Keratinocyte (primary cell): ENCODE measurements around the gene TTLL13. TPM values are rescaled to one million over a fixed set of nuclear protein-coding genes. Genes with fewer than 3 reads are reported as not detected.

Experiments
- DNase-seq: peaks from one replicate; pipeline ENCODE4 v3.0.0-alpha.2; 2011; ENCODE audit warnings: low read depth, missing footprints, low spot score
- FAIRE-seq: peaks from 2 replicates; lab custom pipeline; 2011; peaks lifted over from hg19 to GRCh38; lab: Jason Lieb, UNC
- H2AFZ ChIP-seq: 2 replicates; pipeline ENCODE4 v1.6.0; 2012; ENCODE audit warnings: low read length, control low read depth, inconsistent platforms; ENCODE audit not compliant: control insufficient read depth
- H3K27ac ChIP-seq: 2 replicates; pipeline ENCODE4 v1.5.1; 2011; ENCODE audit warnings: low read length; ENCODE audit not compliant: control insufficient read depth, insufficient read depth
- H3K27me3 ChIP-seq: 3 replicates; pipeline ENCODE4 v1.6.0; 2011; ENCODE audit warnings: low read length; ENCODE audit not compliant: control insufficient read depth, insufficient read depth; ENCODE audit errors: extremely low read depth
- H3K36me3 ChIP-seq, 2 experiments: 2 replicates in 1 of 2; 3 replicates in 1 of 2; pipeline ENCODE4 v1.5.1; 2011; ENCODE audit warnings: low read length in 2 of 2, mild to moderate bottlenecking in 1 of 2; ENCODE audit not compliant: control insufficient read depth in 2 of 2, insufficient read depth in 2 of 2; ENCODE audit errors: extremely low read depth in 1 of 2
- H3K4me1 ChIP-seq: 3 replicates; pipeline ENCODE4 v1.5.1; 2011; ENCODE audit warnings: low read length; ENCODE audit not compliant: control insufficient read depth, insufficient read depth; ENCODE audit errors: extremely low read depth
- H3K4me2 ChIP-seq: 3 replicates; pipeline ENCODE4 v1.6.0; 2011; ENCODE audit warnings: low read depth, low read length; ENCODE audit not compliant: control insufficient read depth, insufficient read depth; ENCODE audit errors: extremely low read depth
- H3K4me3 ChIP-seq, 3 experiments: fragments of 200-600 bp in 1 of 3; sonication (generic) in 1 of 3; 2 replicates in 2 of 3; 3 replicates in 1 of 3; pipeline ENCODE4 v1.5.1; 2011 to 2016; ENCODE audit warnings: low read length in 3 of 3, mild to moderate bottlenecking in 3 of 3, control low read depth in 2 of 3, inconsistent platforms in 1 of 3, low read depth in 1 of 3, mixed read lengths in 1 of 3, mixed run types in 1 of 3, moderate library complexity in 1 of 3; ENCODE audit not compliant: control insufficient read depth in 2 of 3, insufficient read depth in 2 of 3; ENCODE audit errors: extremely low read depth in 1 of 3
- H3K79me2 ChIP-seq: 2 replicates; pipeline ENCODE4 v1.6.0; 2012; ENCODE audit warnings: low read length; ENCODE audit not compliant: control insufficient read depth, insufficient read depth
- H3K9ac ChIP-seq: 3 replicates; pipeline ENCODE4 v1.6.0; 2011; ENCODE audit warnings: low read length; ENCODE audit not compliant: control insufficient read depth, insufficient read depth; ENCODE audit errors: extremely low read depth
- H3K9me1 ChIP-seq: 3 replicates; pipeline ENCODE4 v1.6.0; 2011; ENCODE audit warnings: low read length; ENCODE audit not compliant: control insufficient read depth, insufficient read depth; ENCODE audit errors: extremely low read depth
- H3K9me3 ChIP-seq: 2 replicates; pipeline ENCODE4 v1.5.1; 2012; ENCODE audit warnings: low read depth, low read length; ENCODE audit not compliant: control insufficient read depth
- H4K20me1 ChIP-seq: 3 replicates; pipeline ENCODE4 v1.6.0; 2011; ENCODE audit warnings: low read length; ENCODE audit not compliant: control insufficient read depth, insufficient read depth; ENCODE audit errors: extremely low read depth
- CTCF ChIP-seq, 3 experiments: IDR thresholded peaks in 1 of 3; conservative IDR thresholded peaks in 1 of 3; optimal IDR thresholded peaks in 1 of 3; 2 replicates in 2 of 3; 3 replicates in 1 of 3; pipeline versions ENCODE3 to v1.5.1; 2011; ENCODE audit warnings: low read length in 3 of 3, mild to moderate bottlenecking in 3 of 3, moderate library complexity in 2 of 3, control low read depth in 1 of 3, inconsistent platforms in 1 of 3; ENCODE audit not compliant: insufficient read depth in 2 of 3; ENCODE audit errors: extremely low read depth in 1 of 3
- EZH2 ChIP-seq: IDR thresholded peaks from one replicate; pipeline ENCODE4 v1.6.1; 2012; ENCODE audit warnings: inconsistent platforms, mild to moderate bottlenecking, low read length, moderate library complexity
- dilution Hi-C: fragments of 300-500 bp; cut with MboI; formaldehyde crosslinking; loops from one replicate; pipeline ENCODE4 v1.7.0; 2020; ENCODE audit warnings: low sequenced_read_pairs; ENCODE audit not compliant: extremely low pct_ligation_motif_present
- polyA plus RNA-seq, 5 experiments: library from polyadenylated mRNA; depleted of rRNA in 3 of 5; stranded (reverse) in 3 of 5; stranded (forward) in 1 of 5; unstranded in 1 of 5; fragments of >200 nt; gene quantifications; 1 replicate in 1 of 5; 2 replicates in 3 of 5; 3 replicates in 1 of 5; pipeline versions ENCODE4 v1.2.1 to v1.2.3, GENCODE V29; 2011 to 2012; ENCODE audit warnings: missing spikeins in 2 of 5, low read depth in 1 of 5, low replicate concordance in 1 of 5

Gene TTLL13
- polyA plus RNA-seq, 1 donor (not counting 4 experiments of a cell fraction or from before 2014, with no cell fraction given) = 0.07 TPM

GRCh38 chr15:90222547-90222946 is 26.8 kb upstream of the TTLL13 start:
- H3K4me3 ChIP-seq = no peak overlapping the region
- H3K79me2 ChIP-seq = peaks cover 27% of the 10 kb centered on the region
- H3K9me1 ChIP-seq = peaks cover 4% of the 10 kb centered on the region
- no peaks in the 10 kb centered on the region for H3K9me3 ChIP-seq
- H4K20me1 ChIP-seq = no peaks in the 10 kb centered on the region
- dilution Hi-C loops = no loop called here
- H3K36me3 ChIP-seq = peaks cover 46 to 59% of the 10 kb centered on the region in 2 experiments
- DNase-seq (no peak), FAIRE-seq (no peak)
- H3K27me3 ChIP-seq = no peaks in the 10 kb centered on the region
- H3K9ac ChIP-seq = no peak overlapping the region
- H3K4me2 ChIP-seq = no peak overlapping the region
- no peak overlapping the region for H3K27ac ChIP-seq
- H2AFZ ChIP-seq = no peak overlapping the region
- H3K4me1 ChIP-seq = peaks cover 8% of the 10 kb centered on the region
- TF ChIP-seq EZH2 (no peak), CTCF (optimal IDR thresholded peaks at IDR 0.05 in 1 of 3, IDR thresholded peaks at IDR 0.05 in 1 of 3, conservative IDR thresholded peaks at IDR 0.05 in 1 of 3; ENCODE audit: extremely low read depth in 1 of 3, insufficient read depth in 2 of 3, low read length in 3 of 3) (no peak)

GRCh38 chr15:90223441-90224165 is 25.8 kb upstream of the TTLL13 start:
- H2AFZ ChIP-seq = no peak overlapping the region
- no peak for FAIRE-seq

More at GRCh38 chr15:90223441-90224165, 25.8 kb upstream of the TTLL13 start:
- peaks cover 19% of the 10 kb centered on the region for H3K79me2 ChIP-seq
- H3K9me1 ChIP-seq = peaks cover 2% of the 10 kb centered on the region
- no peaks in the 10 kb centered on the region for H3K9me3 ChIP-seq
- H3K9ac ChIP-seq = no peak overlapping the region
- TF ChIP-seq CTCF (optimal IDR thresholded peaks at IDR 0.05 in 1 of 3, IDR thresholded peaks at IDR 0.05 in 1 of 3, conservative IDR thresholded peaks at IDR 0.05 in 1 of 3; ENCODE audit: extremely low read depth in 1 of 3, insufficient read depth in 2 of 3, low read length in 3 of 3) = no peak
- no peak for TF ChIP-seq EZH2
- H4K20me1 ChIP-seq = no peaks in the 10 kb centered on the region
- no peak overlapping the region for H3K4me3 ChIP-seq
- H3K4me2 ChIP-seq = no peak overlapping the region
- H3K27ac ChIP-seq = no peak overlapping the region
- dilution Hi-C loops = no loop called here
- no peaks in the 10 kb centered on the region for H3K27me3 ChIP-seq
- H3K4me1 ChIP-seq = no peaks in the 10 kb centered on the region
- H3K36me3 ChIP-seq = peaks cover 49 to 61% of the 10 kb centered on the region in 2 experiments
- no peak for DNase-seq
